HG02973 (cell line): ENCODE measurements around the gene SAP30BP.

ENCODE experiments used
- ATAC-seq: cut with Tn5 transposase; IDR thresholded peaks from one replicate; pipeline ENCODE4 v1.9.1; 2021; ENCODE audit warnings: moderate library complexity; ENCODE audit not compliant: unreplicated experiment

SAP30BP gene

GRCh38 chr17:75684249-75684648, 17.1 kb downstream of the SAP30BP start:
- no peak for ATAC-seq

DNA sequence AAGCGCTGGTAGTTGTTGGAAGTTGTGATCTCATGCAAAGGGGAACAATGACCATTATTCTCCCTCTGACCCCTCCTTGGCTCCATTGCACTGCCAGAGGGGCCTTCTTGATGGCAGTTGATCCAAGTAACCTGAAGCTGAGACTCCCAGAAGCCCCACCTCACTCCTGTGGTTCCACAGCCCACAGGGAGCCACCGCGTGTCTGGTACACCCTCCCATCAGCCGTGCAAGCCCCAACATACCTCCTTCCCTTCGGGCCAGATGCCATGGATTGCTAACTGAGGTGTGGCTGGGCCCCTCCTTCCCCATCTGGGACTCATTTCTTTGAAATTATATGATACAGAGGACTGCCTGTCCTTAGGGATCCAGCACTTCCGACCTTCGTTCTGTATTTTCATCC, 17.8 kb downstream of the SAP30BP start:
- ATAC-seq = no peak

GRCh38 chr17:75685499-75685898, 18.4 kb downstream of the SAP30BP start:
- no peak for ATAC-seq

- no peak for ATAC-seq
Measured at GRCh38 chr17:75688209-75688825, 21.2 kb downstream of the SAP30BP start.

DNA sequence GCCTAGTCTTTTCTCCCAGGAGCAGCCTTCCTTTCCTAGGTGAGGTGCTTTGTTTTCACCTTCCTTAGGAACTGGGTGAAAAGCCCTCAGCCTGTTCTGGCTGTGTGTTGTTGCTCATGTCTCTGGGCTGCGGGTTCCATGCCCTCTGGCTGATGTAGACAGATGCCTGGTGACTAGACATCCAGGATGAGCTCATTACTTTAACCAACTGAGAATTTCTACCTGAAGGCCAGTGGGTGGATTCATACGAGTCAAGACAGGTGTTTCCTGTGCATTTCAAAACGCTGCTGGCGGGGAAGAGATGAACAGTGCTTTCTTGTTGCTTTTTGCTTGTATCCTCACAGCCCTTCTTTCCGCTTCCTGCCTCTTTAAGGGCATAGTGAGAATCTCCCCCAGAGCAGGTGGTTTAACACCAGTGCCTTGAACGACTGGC, 22.3 kb downstream of the SAP30BP start:
- no peak for ATAC-seq

DNA sequence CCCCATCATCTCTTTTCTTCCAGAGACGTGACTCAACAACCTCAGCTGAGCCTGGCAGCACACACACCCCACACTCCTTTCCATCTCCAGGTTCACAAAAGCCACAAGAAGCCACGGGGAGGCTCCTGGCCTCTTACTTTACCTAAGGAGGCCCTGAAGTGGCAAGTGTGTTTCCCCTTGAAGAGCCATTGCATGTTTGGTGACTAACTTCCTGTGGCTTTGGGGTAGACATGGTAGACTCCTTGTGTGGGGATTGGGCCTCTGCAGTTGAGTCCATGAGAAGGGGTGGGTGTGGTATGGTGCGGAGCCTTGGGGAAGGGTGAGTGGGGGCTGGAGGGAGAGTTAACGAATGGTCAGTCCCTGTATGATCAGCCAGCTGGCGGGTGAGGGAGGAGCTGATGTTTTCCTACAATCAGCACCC, 24.2 kb downstream of the SAP30BP start:
- ATAC-seq = no peak

- no peak for ATAC-seq
Measured at GRCh38 chr17:75691801-75692626, 24.9 kb downstream of the SAP30BP start.

- no peak for ATAC-seq
Measured at GRCh38 chr17:75692976-75693375, 25.8 kb downstream of the SAP30BP start.

- no peak for ATAC-seq
Measured at GRCh38 chr17:75693500-75694481, 26.7 kb downstream of the SAP30BP start.

GRCh38 chr17:75694536-75694935, 27.4 kb downstream of the SAP30BP start:
- ATAC-seq = no peak

DNA sequence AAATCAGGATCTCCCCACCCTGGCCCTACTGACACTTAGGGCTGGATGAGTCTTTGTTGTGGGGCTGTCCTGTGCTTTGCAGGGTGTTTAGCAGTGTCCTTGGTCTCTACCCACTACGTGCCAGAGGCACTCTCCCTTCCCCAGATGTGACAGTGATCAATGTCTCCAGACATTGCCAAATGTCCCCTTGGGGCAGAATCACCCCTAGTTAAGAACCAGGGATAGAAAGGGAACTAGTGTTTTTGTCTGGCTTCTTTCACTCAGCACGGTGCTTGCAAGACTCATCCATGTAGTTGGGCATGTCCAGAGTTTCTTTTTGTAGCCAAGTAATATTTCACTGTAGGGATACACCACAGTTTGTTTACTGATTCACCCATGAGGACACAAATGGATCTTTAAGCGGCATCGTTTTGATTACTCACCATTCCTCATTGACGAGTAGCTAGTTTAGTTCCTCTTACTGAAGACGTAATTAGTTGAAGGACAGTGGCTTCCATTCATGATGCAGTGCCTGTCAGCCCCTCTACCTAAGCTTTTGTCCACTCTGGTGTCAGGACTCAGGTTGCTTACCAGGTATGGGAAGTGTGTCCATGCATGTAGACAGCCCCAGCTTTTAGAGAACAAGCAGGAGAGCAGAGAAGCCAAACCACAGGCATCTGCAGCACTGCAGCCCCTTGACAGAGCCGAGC, 28.1 kb downstream of the SAP30BP start:
- no peak for ATAC-seq

- no peak for ATAC-seq
Measured at GRCh38 chr17:75695830-75696271, 28.7 kb downstream of the SAP30BP start.

- ATAC-seq = no peak
Measured at GRCh38 chr17:75697651-75698291, 30.6 kb downstream of the SAP30BP start.

GRCh38 chr17:75698659-75699058, 31.5 kb downstream of the SAP30BP start:
- ATAC-seq = no peak

DNA sequence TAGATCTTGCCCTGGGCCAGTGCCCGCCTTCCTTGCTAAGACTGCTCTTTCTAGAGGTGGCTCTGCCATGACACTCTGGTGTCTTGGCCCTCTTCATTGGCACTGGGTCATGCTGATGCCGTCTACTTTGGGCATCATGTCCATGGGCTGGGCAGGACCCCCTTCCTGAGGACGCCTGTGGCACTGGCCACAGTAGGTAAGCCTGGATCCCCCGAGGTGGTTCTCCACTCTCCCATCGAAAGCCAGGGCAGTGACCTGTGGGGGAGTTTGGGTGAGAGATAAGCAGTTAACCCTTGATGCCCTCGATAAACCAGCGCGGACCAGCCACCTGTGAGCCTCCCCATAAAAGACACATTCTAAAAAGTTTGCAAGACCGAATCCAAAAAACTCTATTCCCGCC, 34.1 kb downstream of the SAP30BP start:
- no peak for ATAC-seq

DNA sequence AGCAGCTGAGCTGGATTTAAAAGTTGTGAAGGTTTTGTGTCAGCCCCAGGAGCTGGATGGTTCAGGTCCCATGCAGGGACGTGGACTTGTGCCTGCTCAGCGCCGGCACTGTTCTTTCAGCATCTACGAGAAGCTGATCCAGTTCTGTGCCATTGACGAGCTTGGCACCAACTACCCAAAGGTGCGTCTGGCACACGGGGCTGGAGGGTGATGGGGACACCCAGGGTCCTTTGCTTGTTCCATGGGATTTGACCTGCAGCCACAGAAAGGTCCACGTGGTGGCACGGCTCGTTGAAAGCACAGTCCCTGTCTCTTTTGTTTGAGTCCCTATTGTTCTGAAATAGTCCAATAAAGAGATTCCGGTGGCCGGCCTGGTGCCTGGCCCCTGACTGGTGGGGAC, 36.1 kb downstream of the SAP30BP start:
- ATAC-seq = no peak

- no peak for ATAC-seq
Measured at GRCh38 chr17:75703591-75703990, 36.5 kb downstream of the SAP30BP start.

DNA sequence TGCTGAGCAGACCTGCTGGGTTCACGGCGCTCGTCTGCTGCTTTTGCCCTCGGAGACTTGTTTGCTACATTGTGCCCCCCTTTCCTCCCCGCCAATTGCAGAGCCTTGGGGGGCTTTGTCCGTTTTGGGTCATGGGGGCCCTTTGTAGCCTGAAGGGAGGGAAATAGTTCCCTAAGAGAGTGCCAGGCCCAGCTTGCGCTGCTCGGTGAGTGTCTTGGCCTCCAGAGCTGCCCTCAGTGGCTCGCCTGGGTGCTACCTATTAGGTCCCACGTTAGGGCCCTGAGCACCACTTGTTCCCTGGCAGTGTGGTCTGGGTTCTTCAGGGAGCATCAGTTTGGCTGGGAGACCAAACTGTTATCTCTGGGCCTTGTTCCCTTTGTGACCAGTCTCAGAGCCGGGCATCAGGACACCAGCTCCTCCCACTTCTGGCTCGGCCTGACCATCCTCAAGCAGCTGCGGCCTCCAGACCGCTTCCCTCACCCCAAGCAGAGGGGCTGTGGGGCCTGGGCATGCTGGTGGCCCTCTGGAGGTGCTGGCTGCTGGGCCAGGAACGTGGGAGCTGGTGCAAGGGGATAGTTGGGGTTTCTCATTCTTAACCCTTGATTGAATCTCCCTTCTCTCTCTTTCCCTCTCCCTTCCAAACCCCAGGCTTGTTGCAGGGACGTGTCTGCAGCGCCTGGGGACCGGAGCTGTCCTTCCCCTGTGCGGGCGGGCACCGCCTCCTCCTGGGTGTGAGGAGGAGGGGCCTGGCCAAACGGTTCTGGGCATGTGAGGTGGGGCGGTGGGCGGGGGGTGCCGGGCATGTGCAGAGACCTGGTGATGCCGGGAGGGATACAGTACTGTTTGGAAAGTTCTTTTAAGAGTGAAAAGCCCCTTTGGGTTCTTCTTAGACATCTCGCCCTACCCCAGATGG, 38.1 kb downstream of the SAP30BP start:
- ATAC-seq = no peak
